ENCODE results near the gene COL4A6.

Gene COL4A6

DNA sequence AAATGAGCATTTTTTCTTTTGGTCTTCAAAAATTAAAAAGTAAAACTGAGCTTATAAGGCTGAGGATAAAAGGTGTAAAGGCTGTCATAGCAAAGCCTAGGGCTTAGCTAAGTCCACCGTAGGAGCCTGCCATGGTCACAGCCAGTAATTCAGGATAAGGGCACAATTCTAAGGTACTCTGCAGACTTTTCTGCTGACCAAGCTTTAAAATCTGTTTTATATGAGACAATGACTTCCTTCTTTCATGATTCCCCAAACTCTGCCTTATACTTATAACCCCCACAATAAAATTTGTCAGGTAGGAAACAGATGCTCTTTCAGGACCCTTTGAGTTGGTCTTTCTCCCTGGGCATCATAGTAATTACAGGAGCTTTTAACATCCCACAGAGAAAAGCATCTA, 138.5 kb downstream of the COL4A6 start:
- TF ChIP-seq, protein P1, sequence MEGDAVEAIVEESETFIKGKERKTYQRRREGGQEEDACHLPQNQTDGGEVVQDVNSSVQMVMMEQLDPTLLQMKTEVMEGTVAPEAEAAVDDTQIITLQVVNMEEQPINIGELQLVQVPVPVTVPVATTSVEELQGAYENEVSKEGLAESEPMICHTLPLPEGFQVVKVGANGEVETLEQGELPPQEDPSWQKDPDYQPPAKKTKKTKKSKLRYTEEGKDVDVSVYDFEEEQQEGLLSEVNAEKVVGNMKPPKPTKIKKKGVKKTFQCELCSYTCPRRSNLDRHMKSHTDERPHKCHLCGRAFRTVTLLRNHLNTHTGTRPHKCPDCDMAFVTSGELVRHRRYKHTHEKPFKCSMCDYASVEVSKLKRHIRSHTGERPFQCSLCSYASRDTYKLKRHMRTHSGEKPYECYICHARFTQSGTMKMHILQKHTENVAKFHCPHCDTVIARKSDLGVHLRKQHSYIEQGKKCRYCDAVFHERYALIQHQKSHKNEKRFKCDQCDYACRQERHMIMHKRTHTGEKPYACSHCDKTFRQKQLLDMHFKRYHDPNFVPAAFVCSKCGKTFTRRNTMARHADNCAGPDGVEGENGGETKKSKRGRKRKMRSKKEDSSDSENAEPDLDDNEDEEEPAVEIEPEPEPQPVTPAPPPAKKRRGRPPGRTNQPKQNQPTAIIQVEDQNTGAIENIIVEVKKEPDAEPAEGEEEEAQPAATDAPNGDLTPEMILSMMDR (IDR thresholded peaks at IDR 0.05; ENCODE audit: borderline replicate concordance, insufficient read depth, low read depth, low read length) = no peak
- H3K4me3 ChIP-seq (ENCODE audit: low read depth, low read length) = no peak overlapping the region

DNA sequence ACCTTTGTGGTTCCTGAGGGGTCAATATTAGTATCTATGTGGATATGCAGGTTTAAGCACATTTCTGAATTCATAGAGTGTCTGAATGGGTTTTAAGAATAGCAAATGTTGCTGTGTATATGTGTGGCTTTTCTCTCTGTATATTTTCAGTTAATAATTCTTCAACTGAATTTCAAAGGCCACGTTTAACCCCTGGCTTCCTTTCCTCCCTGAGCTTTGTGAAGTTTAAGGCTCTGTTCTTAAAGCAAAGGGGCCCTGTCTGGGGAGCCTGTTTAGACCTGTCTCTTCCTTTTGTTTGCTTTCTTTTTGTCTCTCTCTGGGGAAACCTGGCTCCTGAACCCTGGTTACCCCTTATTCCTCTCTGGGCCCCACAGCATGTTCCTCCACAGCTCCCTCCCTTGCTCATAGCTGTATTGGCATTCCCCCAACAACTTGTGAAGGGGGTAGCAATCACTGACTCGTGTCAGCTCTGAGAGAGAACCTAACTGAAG, 139.1 kb downstream of the COL4A6 start:
- no peak overlapping the region for H3K4me3 ChIP-seq (ENCODE audit: low read depth, low read length)
- TF ChIP-seq, protein P1 (IDR thresholded peaks at IDR 0.05; ENCODE audit: borderline replicate concordance, insufficient read depth, low read depth, low read length) = no peak

GRCh38 chrX:108298165-108298602, 140.0 kb downstream of the COL4A6 start:
- TF ChIP-seq, protein P1 (IDR thresholded peaks at IDR 0.05; ENCODE audit: borderline replicate concordance, insufficient read depth, low read depth, low read length) = no peak
- no peak overlapping the region for H3K4me3 ChIP-seq (ENCODE audit: low read depth, low read length)

GRCh38 chrX:108297290-108297689, 140.9 kb downstream of the COL4A6 start:
- TF ChIP-seq, protein P1 (IDR thresholded peaks at IDR 0.05; ENCODE audit: borderline replicate concordance, insufficient read depth, low read depth, low read length) = no peak
- no peak overlapping the region for H3K4me3 ChIP-seq (ENCODE audit: low read depth, low read length)

DNA sequence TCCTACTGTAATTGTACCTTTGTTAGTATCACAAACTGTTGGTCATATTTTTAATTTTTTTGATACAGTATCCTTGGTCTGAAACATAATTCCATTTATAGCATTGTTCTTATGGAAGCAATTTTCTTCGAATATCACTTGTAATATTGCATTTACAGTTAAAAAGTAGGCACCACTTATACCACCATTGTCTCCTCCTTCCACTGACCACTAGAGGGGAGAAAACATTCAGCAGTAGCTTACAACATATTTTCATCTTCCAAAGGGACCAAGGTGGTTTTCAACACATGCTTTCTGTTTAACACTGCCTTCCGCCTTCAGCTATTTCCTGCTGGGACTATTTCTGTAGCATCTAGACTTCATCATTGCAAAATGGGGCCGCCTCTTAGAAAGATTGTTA, 146.2 kb downstream of the COL4A6 start:
- TF ChIP-seq, protein P1 (IDR thresholded peaks at IDR 0.05; ENCODE audit: borderline replicate concordance, insufficient read depth, low read depth, low read length) = no peak
- no peak overlapping the region for H3K4me3 ChIP-seq (ENCODE audit: low read depth, low read length)

- no peak overlapping the region for H3K4me3 ChIP-seq (ENCODE audit: low read depth, low read length)
- TF ChIP-seq, protein P1 (IDR thresholded peaks at IDR 0.05; ENCODE audit: borderline replicate concordance, insufficient read depth, low read depth, low read length) = no peak
Measured at GRCh38 chrX:108285918-108286317, 152.3 kb downstream of the COL4A6 start.

DNA sequence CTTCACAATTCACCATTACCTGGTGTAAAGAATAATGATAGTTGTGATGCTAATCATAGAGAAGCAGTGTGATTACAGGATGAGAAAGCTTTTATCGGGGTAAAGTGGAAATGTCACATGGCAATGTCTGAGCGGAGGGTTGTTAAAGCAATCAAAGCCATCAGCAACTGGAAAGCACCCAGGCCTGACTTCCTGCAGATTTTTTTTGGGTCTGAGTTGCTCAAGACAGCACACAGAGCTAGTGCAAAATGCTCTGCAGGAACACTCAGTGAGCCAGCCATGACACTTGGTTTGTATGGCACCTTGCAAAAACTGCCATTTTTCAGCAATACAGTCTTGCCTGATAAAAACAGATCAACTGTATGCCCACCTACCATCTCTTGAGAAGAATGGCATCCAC, 152.9 kb downstream of the COL4A6 start:
- no peak overlapping the region for H3K4me3 ChIP-seq (ENCODE audit: low read depth, low read length)
- TF ChIP-seq, protein P1 (IDR thresholded peaks at IDR 0.05; ENCODE audit: borderline replicate concordance, insufficient read depth, low read depth, low read length) = no peak

Data from GM12875 (cell line).